Activated CD8-positive, alpha-beta T cell treated with anti-CD3 and anti-CD28 coated beads for 36 hours (primary cell): ENCODE results near the gene VWA7. TPM values are rescaled to one million over a fixed set of nuclear protein-coding genes. Genes with fewer than 3 reads are reported as not detected.
A peak's percentile ranks its signal among the peaks of the same experiment; 100 is the strongest.

ENCODE experiments used
- ATAC-seq: fragments of 200-7000 bp; cut with Tn5 transposase; one replicate; pipeline ENCODE4 v1.10.0; 2021; ENCODE audit warnings: mild to moderate bottlenecking, moderate library complexity
- CTCF ChIA-PET: fragments of 350-600 bp; sonication (Branson Sonifier 250); formaldehyde crosslinking; loops from one replicate; lab custom pipeline; 2021; ENCODE audit warnings: antibody characterized with exemption; lab: Charles Lee
- POLR2A ChIA-PET: fragments of 350-600 bp; sonication (Branson Sonifier 250); formaldehyde crosslinking; loops from one replicate; lab custom pipeline; 2021; ENCODE audit warnings: antibody characterized with exemption; lab: Charles Lee
- DNase-seq: peaks from one replicate; pipeline ENCODE4 v3.0.0-alpha.2; 2020
- H3K27ac Mint-ChIP-seq: one replicate; pipeline ENCODE4 v1.8.0; 2021; ENCODE audit warnings: mild to moderate bottlenecking, mixed read lengths
- H3K27me3 Mint-ChIP-seq: one replicate; pipeline ENCODE4 v1.8.0; 2021; ENCODE audit warnings: mixed read lengths
- H3K36me3 Mint-ChIP-seq: one replicate; pipeline ENCODE4 v1.8.0; 2021; ENCODE audit warnings: low read depth, mixed read lengths
- H3K4me1 Mint-ChIP-seq: one replicate; pipeline ENCODE4 v1.8.0; 2021; ENCODE audit warnings: low read depth, mixed read lengths
- H3K4me3 Mint-ChIP-seq: one replicate; pipeline ENCODE4 v1.8.0; 2021; ENCODE audit warnings: mild to moderate bottlenecking, moderate library complexity, mixed read lengths
- H3K9me3 Mint-ChIP-seq: one replicate; pipeline ENCODE4 v1.8.0; 2021; ENCODE audit warnings: mixed read lengths
- intact Hi-C: fragments of 100-400 bp; cut with micrococcal nuclease; formaldehyde crosslinking; loops from one replicate; pipeline ENCODE4 v1.10.0; 2022
- total RNA-seq, 2 experiments: library from RNA; stranded (reverse); gene quantifications; one replicate each; pipeline ENCODE4 v1.2.3, GENCODE V29; 2021
- TF ChIP-seq, protein P1 (sequence below): fragments of 200-600 bp; IDR thresholded peaks from one replicate; pipeline ENCODE4 v1.8.0; 2022; ENCODE audit warnings: antibody characterized with exemption, mild to moderate bottlenecking

The VWA7 gene
- total RNA-seq, 2 experiments from 2014 or later: 1.6 TPM

DNA sequence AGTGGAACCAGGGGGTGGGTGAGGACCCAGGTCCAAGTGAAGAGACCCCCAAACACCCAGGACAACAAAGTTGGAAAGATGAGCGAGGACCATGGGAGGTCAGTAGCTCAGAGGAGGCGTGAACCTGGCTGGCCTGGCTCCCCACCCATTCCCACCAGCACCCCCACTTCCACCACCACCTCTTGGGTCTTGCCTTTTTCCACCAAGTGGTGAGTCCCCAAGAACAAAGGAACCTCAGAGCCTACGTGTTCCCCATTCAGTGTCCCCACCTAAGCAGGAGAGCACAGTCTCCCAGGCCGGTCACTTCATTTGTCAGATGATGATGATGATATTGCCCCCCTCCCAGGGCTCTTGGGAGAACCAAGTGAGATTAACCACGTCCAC lies 531 bp upstream of the VWA7 start:
- ATAC-seq (no peak), DNase-seq (no peak)
- TF ChIP-seq, protein P1, sequence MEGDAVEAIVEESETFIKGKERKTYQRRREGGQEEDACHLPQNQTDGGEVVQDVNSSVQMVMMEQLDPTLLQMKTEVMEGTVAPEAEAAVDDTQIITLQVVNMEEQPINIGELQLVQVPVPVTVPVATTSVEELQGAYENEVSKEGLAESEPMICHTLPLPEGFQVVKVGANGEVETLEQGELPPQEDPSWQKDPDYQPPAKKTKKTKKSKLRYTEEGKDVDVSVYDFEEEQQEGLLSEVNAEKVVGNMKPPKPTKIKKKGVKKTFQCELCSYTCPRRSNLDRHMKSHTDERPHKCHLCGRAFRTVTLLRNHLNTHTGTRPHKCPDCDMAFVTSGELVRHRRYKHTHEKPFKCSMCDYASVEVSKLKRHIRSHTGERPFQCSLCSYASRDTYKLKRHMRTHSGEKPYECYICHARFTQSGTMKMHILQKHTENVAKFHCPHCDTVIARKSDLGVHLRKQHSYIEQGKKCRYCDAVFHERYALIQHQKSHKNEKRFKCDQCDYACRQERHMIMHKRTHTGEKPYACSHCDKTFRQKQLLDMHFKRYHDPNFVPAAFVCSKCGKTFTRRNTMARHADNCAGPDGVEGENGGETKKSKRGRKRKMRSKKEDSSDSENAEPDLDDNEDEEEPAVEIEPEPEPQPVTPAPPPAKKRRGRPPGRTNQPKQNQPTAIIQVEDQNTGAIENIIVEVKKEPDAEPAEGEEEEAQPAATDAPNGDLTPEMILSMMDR: no peak
- intact Hi-C loops: no loop called here
- CTCF ChIA-PET: interaction anchor here (0.7 to 5.5 kb wide), 4 partner anchors 8 to 38 kb away, joined by 3 to 34 read pairs (median 15); partner anchors contain the start of genes LSM2 and MSH5
- H3K4me1 Mint-ChIP-seq: peaks cover 33% of the 10 kb centered on the region
- peaks cover 29% of the 10 kb centered on the region for H3K36me3 Mint-ChIP-seq
- no peaks in the 10 kb centered on the region for H3K27me3 Mint-ChIP-seq
- POLR2A ChIA-PET: interaction anchor here (0.6 to 1.7 kb wide), 9 partner anchors 12 to 236 kb away, joined by 3 to 5 read pairs (median 3); partner anchors contain the start of genes DDX39B, LSM2, LTB and MSH5
- H3K9me3 Mint-ChIP-seq: no peaks in the 10 kb centered on the region
- peak overlapping the region; percentile 15 for H3K4me3 Mint-ChIP-seq
- H3K27ac Mint-ChIP-seq: peak overlapping the region; percentile 73

DNA sequence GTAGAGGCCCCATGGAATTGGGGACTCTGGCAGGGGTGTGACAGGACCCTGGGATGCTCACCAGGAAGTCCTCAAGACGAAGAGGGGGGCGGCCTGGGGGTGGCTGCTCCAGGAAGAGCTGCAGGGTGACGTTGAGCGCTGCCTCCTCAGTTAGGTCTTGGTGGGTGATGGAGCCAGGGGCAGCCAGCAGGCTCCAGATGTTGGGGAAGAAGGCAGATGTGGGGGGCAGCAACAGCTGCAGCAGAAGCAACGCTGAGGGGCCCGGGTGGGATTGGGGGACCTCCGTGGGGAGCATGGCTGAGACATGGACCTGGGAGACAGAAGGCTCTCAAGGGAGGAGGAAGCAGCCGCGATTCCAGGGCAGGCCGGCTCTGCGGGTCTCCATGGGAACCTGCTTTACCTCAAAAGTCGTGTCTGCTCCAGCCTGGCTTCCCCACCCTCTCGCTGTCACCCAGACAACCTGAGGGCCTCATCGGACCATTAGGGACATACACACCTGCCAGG lies 591 bp downstream of the VWA7 start:
- TF ChIP-seq, protein P1: no peak
- ChIA-PET POLR2A (interaction anchor here (1.6 to 1.7 kb wide), 2 partner anchors 11 to 194 kb away, joined by 3 to 5 read pairs; partner anchors contain the start of gene LTB), CTCF (interaction anchor here (5.5 kb wide), 1 partner anchor 14 kb away, joined by 34 read pairs; no protein-coding TSS in a partner anchor)
- no peak for DNase-seq
- H3K27me3 Mint-ChIP-seq: no peaks in the 10 kb centered on the region
- peaks cover 21% of the 10 kb centered on the region for H3K36me3 Mint-ChIP-seq
- peak overlapping the region; percentile 7 for H3K4me3 Mint-ChIP-seq
- peak; percentile 21 for ATAC-seq
- H3K27ac Mint-ChIP-seq: peak overlapping the region; percentile 73
- peaks cover 38% of the 10 kb centered on the region for H3K4me1 Mint-ChIP-seq
- intact Hi-C loops: no loop called here
- no peaks in the 10 kb centered on the region for H3K9me3 Mint-ChIP-seq

DNA sequence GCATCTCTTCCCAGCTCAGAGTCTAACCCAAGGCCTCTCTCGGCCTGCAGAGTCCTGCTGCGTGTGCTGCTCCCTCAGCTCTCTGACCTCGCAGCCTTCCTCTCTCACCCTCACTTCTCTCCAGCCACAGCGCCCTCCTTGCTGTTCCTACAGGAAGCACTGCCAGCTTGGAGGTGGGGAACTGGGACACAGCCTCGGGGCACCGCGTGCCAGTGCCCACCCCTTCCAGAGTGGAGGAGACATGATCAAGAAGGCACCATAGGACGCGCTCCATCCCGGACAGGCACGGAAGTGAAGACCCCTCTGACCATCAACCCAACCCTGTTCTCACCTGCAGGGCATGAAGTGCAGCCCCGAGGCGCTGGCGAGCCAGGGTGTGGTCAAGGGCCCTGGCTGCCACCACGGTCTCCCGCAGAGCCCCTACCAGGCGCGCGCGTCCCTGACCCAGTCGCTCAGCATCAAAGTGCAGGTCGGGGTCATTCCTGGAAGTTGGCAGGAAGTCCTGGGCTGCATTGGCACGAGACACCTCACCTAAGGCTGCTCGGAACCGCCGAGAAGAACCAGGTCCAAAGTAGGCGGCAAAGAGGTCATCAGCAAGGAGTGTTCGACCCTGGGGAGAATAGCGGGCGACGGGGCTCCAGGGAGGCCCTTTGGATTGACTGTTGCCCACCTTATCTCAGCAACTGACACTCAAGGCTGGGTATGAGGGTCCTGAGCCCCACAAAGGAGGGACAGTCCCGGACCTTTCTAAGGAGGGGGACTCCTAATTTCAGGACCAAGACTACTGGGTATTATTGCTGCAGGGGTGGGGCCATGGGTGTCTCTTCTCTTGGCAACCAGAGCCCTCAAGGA lies 1.3 kb downstream of the VWA7 start:
- Mint-ChIP-seq H3K36me3 (peaks cover 16% of the 10 kb centered on the region), H3K27ac (peak overlapping the region; percentile 73), H3K4me3 (peak overlapping the region; percentile 7), H3K4me1 (peaks cover 43% of the 10 kb centered on the region), H3K9me3 (no peaks in the 10 kb centered on the region), H3K27me3 (no peaks in the 10 kb centered on the region)
- no peak for ATAC-seq
- intact Hi-C loops: no loop called here
- no peak for DNase-seq
- TF ChIP-seq, protein P1: no peak
- ChIA-PET CTCF (interaction anchor here (1.3 to 1.6 kb wide), 2 partner anchors 16 to 46 kb away, joined by 4 to 5 read pairs; partner anchors contain the start of gene DDAH2), POLR2A (interaction anchor here (0.6 to 2.0 kb wide), 6 partner anchors 10 to 194 kb away, joined by 3 to 7 read pairs (median 3); partner anchors contain the start of gene LTB)

DNA sequence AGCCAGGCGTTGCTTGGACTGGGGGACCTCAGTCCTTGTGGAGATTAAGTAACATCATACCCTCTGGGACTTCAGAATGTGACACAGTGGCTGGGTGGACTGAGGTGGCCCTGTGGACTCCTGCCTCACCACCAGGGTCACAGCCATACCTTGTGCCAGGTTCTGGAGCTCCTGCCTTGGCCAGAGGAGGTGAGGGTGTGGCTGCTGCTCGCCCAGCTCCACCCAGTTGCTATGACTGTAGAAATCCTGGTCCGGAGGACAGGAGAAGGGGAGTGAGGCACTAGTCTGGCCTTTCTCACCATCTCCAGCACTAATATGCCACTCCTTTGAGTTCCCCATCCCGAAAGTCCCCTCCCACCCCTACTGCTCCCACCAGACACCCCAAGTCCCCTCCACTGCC lies 1.9 kb downstream of the VWA7 start:
- Mint-ChIP-seq H3K4me1 (peaks cover 43% of the 10 kb centered on the region), H3K27ac (no peak overlapping the region), H3K4me3 (no peak overlapping the region), H3K9me3 (no peaks in the 10 kb centered on the region), H3K36me3 (peaks cover 11% of the 10 kb centered on the region), H3K27me3 (no peaks in the 10 kb centered on the region)
- intact Hi-C loops: no loop called here
- TF ChIP-seq, protein P1: no peak
- ChIA-PET POLR2A (interaction anchor here (0.6 to 2.0 kb wide), 6 partner anchors 9 to 137 kb away, joined by 3 to 7 read pairs (median 3); partner anchors contain the start of gene CLIC1), CTCF (interaction anchor here (0.7 to 1.6 kb wide), 3 partner anchors 16 to 45 kb away, joined by 3 to 5 read pairs (median 4); partner anchors contain the start of gene DDAH2)
- no peak for DNase-seq
- no peak for ATAC-seq
